ENCODE results near the gene PCMTD2. TPM values are rescaled to one million over a fixed set of nuclear protein-coding genes. Genes with fewer than 3 reads are reported as not detected.

PCMTD2 gene
- total and polyA plus RNA-seq, 2 of the 13 experiments (the other 11 are each of a cell fraction or from before 2014, with no cell fraction given) = 47.0 to 76.9 TPM

DNA sequence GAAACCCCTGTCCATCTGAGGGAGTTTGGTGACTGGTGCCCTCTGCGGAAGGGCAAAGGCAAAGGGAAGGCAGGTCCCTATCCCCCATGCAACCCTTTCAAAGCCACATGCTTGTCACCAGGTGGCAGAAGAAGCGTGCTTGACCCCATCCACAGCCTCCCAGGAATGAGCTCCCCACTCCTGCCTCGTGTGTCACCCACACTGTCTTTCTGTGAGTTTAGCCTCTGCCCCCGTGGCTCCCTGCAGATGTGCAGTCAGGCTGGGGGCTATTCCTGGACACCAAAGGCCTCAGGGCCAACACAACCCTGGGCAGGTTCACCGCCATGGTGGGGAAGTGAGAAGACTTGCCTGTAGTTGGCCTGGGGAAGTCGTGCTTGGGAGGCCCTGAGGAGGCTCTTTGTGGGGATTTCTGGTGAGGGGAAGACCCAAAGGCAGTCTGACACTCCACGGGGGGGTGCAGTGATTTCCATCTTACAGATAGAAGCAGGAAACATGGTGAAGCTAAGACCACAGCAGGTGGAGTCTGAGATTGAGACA lies 16.6 kb upstream of the PCMTD2 start (continued):
- 0 out of 2 replicates have a peak, but pooled peaks have one; percentile 36 for TF ChIP-seq CHD2 (IDR thresholded peaks at IDR 0.05; ENCODE audit: low read depth, low read length)
- TF ChIP-seq ZNF563 (CRISPR knock-in tag; IDR thresholded peaks at IDR 0.05) = 0 out of 2 replicates have a peak, but pooled peaks have one; percentile 57
- TF ChIP-seq JUND (CRISPR knock-in tag; IDR thresholded peaks at IDR 0.05) = peak; percentile 40; the same call in 1 of the 2 replicates
- no peak for TF ChIP-seq ZNF292 (CRISPR knock-in tag; IDR thresholded peaks at IDR 0.05; ENCODE audit: borderline replicate concordance, low read depth)
- no peak for TF ChIP-seq GPN1 (CRISPR knock-in tag; IDR thresholded peaks at IDR 0.05; ENCODE audit: borderline replicate concordance)
- TF ChIP-seq ZNF407 (CRISPR knock-in tag; IDR thresholded peaks at IDR 0.05; ENCODE audit: not compliant biosample characterization) = peak; percentile 10
- TF ChIP-seq, protein P1, sequence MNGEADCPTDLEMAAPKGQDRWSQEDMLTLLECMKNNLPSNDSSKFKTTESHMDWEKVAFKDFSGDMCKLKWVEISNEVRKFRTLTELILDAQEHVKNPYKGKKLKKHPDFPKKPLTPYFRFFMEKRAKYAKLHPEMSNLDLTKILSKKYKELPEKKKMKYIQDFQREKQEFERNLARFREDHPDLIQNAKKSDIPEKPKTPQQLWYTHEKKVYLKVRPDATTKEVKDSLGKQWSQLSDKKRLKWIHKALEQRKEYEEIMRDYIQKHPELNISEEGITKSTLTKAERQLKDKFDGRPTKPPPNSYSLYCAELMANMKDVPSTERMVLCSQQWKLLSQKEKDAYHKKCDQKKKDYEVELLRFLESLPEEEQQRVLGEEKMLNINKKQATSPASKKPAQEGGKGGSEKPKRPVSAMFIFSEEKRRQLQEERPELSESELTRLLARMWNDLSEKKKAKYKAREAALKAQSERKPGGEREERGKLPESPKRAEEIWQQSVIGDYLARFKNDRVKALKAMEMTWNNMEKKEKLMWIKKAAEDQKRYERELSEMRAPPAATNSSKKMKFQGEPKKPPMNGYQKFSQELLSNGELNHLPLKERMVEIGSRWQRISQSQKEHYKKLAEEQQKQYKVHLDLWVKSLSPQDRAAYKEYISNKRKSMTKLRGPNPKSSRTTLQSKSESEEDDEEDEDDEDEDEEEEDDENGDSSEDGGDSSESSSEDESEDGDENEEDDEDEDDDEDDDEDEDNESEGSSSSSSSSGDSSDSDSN (CRISPR knock-in tag; IDR thresholded peaks at IDR 0.05) = no peak
- peak; percentile 87; the same call in 1 of the 2 replicates for TF ChIP-seq NFIB (CRISPR knock-in tag; IDR thresholded peaks at IDR 0.05; ENCODE audit: borderline replicate concordance)
- 0 out of 2 replicates have a peak, but pooled peaks have one; percentile 8 for TF ChIP-seq ZFY (CRISPR knock-in tag; IDR thresholded peaks at IDR 0.05)
- TF ChIP-seq ZNF788 (CRISPR knock-in tag; IDR thresholded peaks at IDR 0.05; ENCODE audit: borderline replicate concordance) = peak; percentile 36; the same call in 1 of the 2 replicates
- TF ChIP-seq ZNF775 (CRISPR knock-in tag; IDR thresholded peaks at IDR 0.05; ENCODE audit: borderline replicate concordance) = no peak
- TF ChIP-seq TEAD3 (CRISPR knock-in tag; optimal IDR thresholded peaks at IDR 0.05; ENCODE audit: borderline replicate concordance) = peak; percentile 87
- TF ChIP-seq SRSF4 (IDR thresholded peaks at IDR 0.05; ENCODE audit: low read depth, low read length, poor library complexity, severe bottlenecking) = no peak
- TF ChIP-seq NCOA1 (CRISPR knock-in tag; IDR thresholded peaks at IDR 0.05) = no peak
- no peak for TF ChIP-seq MXD4 (CRISPR knock-in tag; IDR thresholded peaks at IDR 0.05)
- TF ChIP-seq, protein P2, sequence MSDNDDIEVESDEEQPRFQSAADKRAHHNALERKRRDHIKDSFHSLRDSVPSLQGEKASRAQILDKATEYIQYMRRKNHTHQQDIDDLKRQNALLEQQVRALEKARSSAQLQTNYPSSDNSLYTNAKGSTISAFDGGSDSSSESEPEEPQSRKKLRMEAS (IDR thresholded peaks at IDR 0.05) = peak; percentile 46
